Measurements from ENCODE around the gene ACP4.
"Not testable (repeated sequence)": the region's sequence is repeated elsewhere in the genome, so short reads cannot be mapped to it uniquely, and the experiment has no call there.

ACP4 gene

DNA sequence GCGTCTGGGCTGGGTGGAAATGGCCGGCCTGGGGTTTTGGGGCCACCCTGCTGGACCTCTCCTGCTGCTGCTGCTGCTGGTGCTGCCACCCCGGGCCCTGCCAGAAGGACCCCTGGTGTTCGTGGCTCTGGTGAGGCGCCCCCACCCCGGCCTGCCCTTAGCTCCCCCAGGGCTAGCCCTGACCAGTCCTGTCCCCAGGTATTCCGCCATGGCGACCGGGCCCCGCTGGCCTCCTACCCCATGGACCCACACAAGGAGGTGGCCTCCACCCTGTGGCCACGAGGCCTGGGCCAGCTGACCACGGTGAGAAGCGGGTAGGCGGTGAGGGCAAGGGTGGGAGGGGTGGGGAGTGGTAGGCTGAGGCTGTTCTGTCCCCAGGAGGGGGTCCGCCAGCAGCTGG, at the start of gene ACP4:
Gene ACP4 (plus strand): TSS at position 20 of the 400 bp plus-strand sequence. CDS start 0 bp downstream, at position 20.
- no peaks in the 10 kb centered on the region for H3K36me3 ChIP-seq (ENCODE audit: control insufficient read depth in 2 of 2, insufficient read depth in 2 of 2, low read length in 2 of 2)
- peaks cover 0 to 5% of the 10 kb centered on the region in 2 donors for H3K4me1 ChIP-seq (ENCODE audit: control insufficient read depth in 2 of 2, insufficient read depth in 2 of 2, low read length in 2 of 2)
- H3K9me3 ChIP-seq (ENCODE audit: control insufficient read depth in 2 of 2, low read length in 2 of 2), result no peaks in the 10 kb centered on the region
- no peak within 1 kb of the TSS for H3K4me3 ChIP-seq (ENCODE audit: low read length in 2 of 2)
- H3K27me3 ChIP-seq (ENCODE audit: control insufficient read depth in 2 of 2, insufficient read depth in 2 of 2, low read length in 2 of 2), result peaks cover 0 to 6% of the 10 kb centered on the region in 2 donors
- H3K9ac ChIP-seq (ENCODE audit: low read depth in 1 of 2, low read length in 2 of 2), result no peak within 1 kb of the TSS
- no peak within 1 kb of the TSS for H3K27ac ChIP-seq (ENCODE audit: low read depth in 2 of 2, low read length in 2 of 2)

DNA sequence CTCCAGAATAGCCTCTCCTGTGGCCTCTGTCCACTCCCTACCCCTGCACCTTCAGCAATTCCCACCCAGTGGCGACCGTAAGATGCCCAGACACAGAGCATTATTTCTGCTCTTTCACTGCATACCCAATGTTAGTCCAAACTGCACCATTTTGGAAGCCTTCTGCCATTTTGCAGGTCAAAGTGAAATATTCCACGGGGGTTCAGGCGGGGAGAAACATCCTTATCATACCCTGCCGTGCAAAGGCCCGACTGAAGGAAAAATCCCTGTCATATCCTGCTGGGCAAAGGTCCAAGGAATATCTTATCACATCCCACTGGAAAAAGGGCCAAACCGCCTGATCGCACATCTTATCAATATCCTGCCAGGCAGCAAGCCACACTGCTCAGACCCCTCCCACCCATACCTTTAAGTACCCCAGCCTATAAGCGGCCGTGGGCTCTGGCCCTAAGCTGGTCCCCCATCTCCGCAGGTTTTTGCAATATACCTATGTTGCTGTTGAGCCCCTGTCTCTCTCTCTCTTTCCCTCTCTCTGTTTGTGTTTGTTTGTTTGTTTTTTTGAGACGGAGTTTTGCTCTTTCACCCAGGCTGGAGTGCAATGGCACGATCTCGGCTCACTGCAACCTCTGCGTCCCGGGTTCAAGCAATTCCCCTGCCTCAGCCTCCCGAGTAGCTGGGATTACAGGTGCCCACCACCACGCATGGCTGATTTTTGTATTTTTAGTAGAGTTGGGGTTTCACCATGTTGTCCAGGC, 48.9 kb upstream of the ACP4 start:
- H3K27ac ChIP-seq (ENCODE audit: low read depth in 2 of 2, low read length in 2 of 2), result no peak overlapping the region
- no peaks in the 10 kb centered on the region for H3K36me3 ChIP-seq (ENCODE audit: control insufficient read depth in 2 of 2, insufficient read depth in 2 of 2, low read length in 2 of 2)
- peaks cover 4 to 14% of the 10 kb centered on the region in 2 donors for H3K27me3 ChIP-seq (ENCODE audit: control insufficient read depth in 2 of 2, insufficient read depth in 2 of 2, low read length in 2 of 2)
- H3K4me1 ChIP-seq (ENCODE audit: control insufficient read depth in 2 of 2, insufficient read depth in 2 of 2, low read length in 2 of 2), result no peaks in the 10 kb centered on the region
- H3K9ac ChIP-seq (ENCODE audit: low read depth in 1 of 2, low read length in 2 of 2), result no peak overlapping the region
- H3K9me3 ChIP-seq (ENCODE audit: control insufficient read depth in 2 of 2, low read length in 2 of 2), result no peaks in the 10 kb centered on the region
- H3K4me3 ChIP-seq (ENCODE audit: low read length in 2 of 2), result no peak overlapping the region

DNA sequence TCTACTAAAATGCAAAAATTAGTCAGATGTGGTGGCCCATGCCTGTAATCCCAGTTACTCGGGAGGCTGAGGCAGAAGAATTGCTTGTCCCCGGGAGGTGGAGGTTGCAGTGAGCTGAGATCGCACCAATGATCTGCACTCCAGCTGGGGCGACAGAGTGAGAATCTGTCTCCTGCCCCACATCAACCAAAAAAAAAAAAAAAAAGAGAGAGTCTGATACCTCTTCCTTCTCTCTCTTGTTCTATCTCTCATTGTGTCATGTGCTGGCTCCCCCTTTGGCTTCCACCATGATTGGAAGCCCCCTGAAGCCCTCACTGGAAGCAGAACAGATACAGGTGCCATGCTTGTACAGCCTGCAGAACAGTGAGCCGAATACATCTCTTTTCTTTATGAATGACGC, 46.7 kb upstream of the ACP4 start:
- H3K27ac ChIP-seq (ENCODE audit: low read depth in 2 of 2, low read length in 2 of 2), result no peak overlapping the region
- no peaks in the 10 kb centered on the region for H3K4me1 ChIP-seq (ENCODE audit: control insufficient read depth in 2 of 2, insufficient read depth in 2 of 2, low read length in 2 of 2)
- no peaks in the 10 kb centered on the region for H3K9me3 ChIP-seq (ENCODE audit: control insufficient read depth in 2 of 2, low read length in 2 of 2)
- H3K36me3 ChIP-seq (ENCODE audit: control insufficient read depth in 2 of 2, insufficient read depth in 2 of 2, low read length in 2 of 2), result no peaks in the 10 kb centered on the region
- H3K4me3 ChIP-seq (ENCODE audit: low read length in 2 of 2), result no peak overlapping the region
- peaks cover 4 to 12% of the 10 kb centered on the region in 2 donors for H3K27me3 ChIP-seq (ENCODE audit: control insufficient read depth in 2 of 2, insufficient read depth in 2 of 2, low read length in 2 of 2)
- H3K9ac ChIP-seq (ENCODE audit: low read depth in 1 of 2, low read length in 2 of 2), result no peak overlapping the region

DNA sequence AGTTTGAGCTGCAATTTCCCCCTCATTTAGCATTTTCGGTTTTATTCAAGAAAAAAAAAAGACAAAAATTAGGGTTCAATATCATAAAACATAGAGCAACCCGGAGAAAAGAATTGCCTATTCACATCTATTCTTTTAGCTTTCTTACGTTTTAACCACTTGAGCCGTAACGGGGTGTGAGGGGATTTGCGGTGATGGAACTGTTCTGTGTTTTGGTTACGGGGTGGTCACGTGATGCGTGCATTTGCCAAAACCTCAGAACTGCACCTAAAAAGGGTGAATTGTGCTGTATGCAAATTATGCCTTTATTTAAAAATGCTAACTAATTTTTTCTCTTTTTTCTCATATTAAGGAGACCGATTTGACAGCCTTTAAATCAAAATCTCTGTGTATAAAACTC, 45.0 kb upstream of the ACP4 start:
- H3K4me1 ChIP-seq (ENCODE audit: control insufficient read depth in 2 of 2, insufficient read depth in 2 of 2, low read length in 2 of 2), result no peaks in the 10 kb centered on the region
- H3K27ac ChIP-seq (ENCODE audit: low read depth in 2 of 2, low read length in 2 of 2), result no peak overlapping the region
- no peak overlapping the region for H3K4me3 ChIP-seq (ENCODE audit: low read length in 2 of 2)
- H3K27me3 ChIP-seq (ENCODE audit: control insufficient read depth in 2 of 2, insufficient read depth in 2 of 2, low read length in 2 of 2), result peaks cover 3 to 9% of the 10 kb centered on the region in 2 donors
- H3K36me3 ChIP-seq (ENCODE audit: control insufficient read depth in 2 of 2, insufficient read depth in 2 of 2, low read length in 2 of 2), result no peaks in the 10 kb centered on the region
- no peak overlapping the region for H3K9ac ChIP-seq (ENCODE audit: low read depth in 1 of 2, low read length in 2 of 2)
- no peaks in the 10 kb centered on the region for H3K9me3 ChIP-seq (ENCODE audit: control insufficient read depth in 2 of 2, low read length in 2 of 2)

GRCh38 chr19:50747141-50747540, 43.1 kb upstream of the ACP4 start:
- not testable (repeated sequence) for H3K9ac ChIP-seq (ENCODE audit: low read depth in 1 of 2, low read length in 2 of 2); H3K27ac ChIP-seq (ENCODE audit: low read depth in 2 of 2, low read length in 2 of 2); H3K9me3 ChIP-seq (ENCODE audit: control insufficient read depth in 2 of 2, low read length in 2 of 2); H3K4me1 ChIP-seq (ENCODE audit: control insufficient read depth in 2 of 2, insufficient read depth in 2 of 2, low read length in 2 of 2); H3K36me3 ChIP-seq (ENCODE audit: control insufficient read depth in 2 of 2, insufficient read depth in 2 of 2, low read length in 2 of 2); H3K4me3 ChIP-seq (ENCODE audit: low read length in 2 of 2); H3K27me3 ChIP-seq (ENCODE audit: control insufficient read depth in 2 of 2, insufficient read depth in 2 of 2, low read length in 2 of 2)

- Histone ChIP-seq H3K27me3 (ENCODE audit: control insufficient read depth in 2 of 2, insufficient read depth in 2 of 2, low read length in 2 of 2) (peaks cover 0 to 2% of the 10 kb centered on the region in 2 donors), H3K27ac (ENCODE audit: low read depth in 2 of 2, low read length in 2 of 2) (no peak overlapping the region), H3K36me3 (ENCODE audit: control insufficient read depth in 2 of 2, insufficient read depth in 2 of 2, low read length in 2 of 2) (no peaks in the 10 kb centered on the region), H3K9ac (ENCODE audit: low read depth in 1 of 2, low read length in 2 of 2) (no peak overlapping the region), H3K9me3 (ENCODE audit: control insufficient read depth in 2 of 2, low read length in 2 of 2) (no peaks in the 10 kb centered on the region), H3K4me1 (ENCODE audit: control insufficient read depth in 2 of 2, insufficient read depth in 2 of 2, low read length in 2 of 2) (no peaks in the 10 kb centered on the region), H3K4me3 (ENCODE audit: low read length in 2 of 2) (no peak overlapping the region)
These were observed 40.7 kb upstream of the ACP4 start for GRCh38 chr19:50749490-50749889.

- Histone ChIP-seq H3K27me3 (ENCODE audit: control insufficient read depth in 2 of 2, insufficient read depth in 2 of 2, low read length in 2 of 2) (peaks cover 2% of the 10 kb centered on the region in 2 donors), H3K27ac (ENCODE audit: low read depth in 2 of 2, low read length in 2 of 2) (no peak overlapping the region)
These were observed 40.2 kb upstream of the ACP4 start for GRCh38 chr19:50750010-50750409.

DNA sequence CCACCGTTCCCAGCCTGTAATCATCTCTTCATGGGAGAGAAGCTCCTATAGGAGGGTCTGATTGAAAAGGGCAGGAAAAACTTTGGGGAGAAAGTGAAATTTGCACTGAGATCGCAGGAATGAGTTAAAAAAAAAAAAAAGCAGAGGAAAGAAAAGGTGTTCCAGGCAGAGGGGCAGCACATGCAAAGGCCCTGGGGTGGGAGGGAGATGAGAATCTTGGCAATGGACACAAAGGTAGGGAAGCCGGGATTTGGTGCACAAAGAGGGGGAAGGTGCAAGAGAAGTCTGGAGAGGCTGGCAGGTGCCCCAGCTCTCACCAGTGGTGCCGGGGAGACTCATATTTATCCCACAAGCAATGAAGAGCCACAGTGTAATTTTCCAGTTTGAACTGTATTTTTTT, 36.3 kb upstream of the ACP4 start:
- Histone ChIP-seq H3K36me3 (ENCODE audit: control insufficient read depth in 2 of 2, insufficient read depth in 2 of 2, low read length in 2 of 2) (no peaks in the 10 kb centered on the region), H3K9me3 (ENCODE audit: control insufficient read depth in 2 of 2, low read length in 2 of 2) (no peaks in the 10 kb centered on the region), H3K9ac (ENCODE audit: low read depth in 1 of 2, low read length in 2 of 2) (no peak overlapping the region), H3K4me1 (ENCODE audit: control insufficient read depth in 2 of 2, insufficient read depth in 2 of 2, low read length in 2 of 2) (no peaks in the 10 kb centered on the region), H3K27me3 (ENCODE audit: control insufficient read depth in 2 of 2, insufficient read depth in 2 of 2, low read length in 2 of 2) (peaks cover 2% of the 10 kb centered on the region in 2 donors), H3K4me3 (ENCODE audit: low read length in 2 of 2) (no peak overlapping the region), H3K27ac (ENCODE audit: low read depth in 2 of 2, low read length in 2 of 2) (no peak overlapping the region)

More at GRCh38 chr19:50750010-50750409, 40.2 kb upstream of the ACP4 start:
- no peaks in the 10 kb centered on the region for H3K36me3 ChIP-seq (ENCODE audit: control insufficient read depth in 2 of 2, insufficient read depth in 2 of 2, low read length in 2 of 2)
- no peaks in the 10 kb centered on the region for H3K9me3 ChIP-seq (ENCODE audit: control insufficient read depth in 2 of 2, low read length in 2 of 2)
- H3K4me3 ChIP-seq (ENCODE audit: low read length in 2 of 2), result no peak overlapping the region
- H3K9ac ChIP-seq (ENCODE audit: low read depth in 1 of 2, low read length in 2 of 2), result no peak overlapping the region
- H3K4me1 ChIP-seq (ENCODE audit: control insufficient read depth in 2 of 2, insufficient read depth in 2 of 2, low read length in 2 of 2), result no peaks in the 10 kb centered on the region

DNA sequence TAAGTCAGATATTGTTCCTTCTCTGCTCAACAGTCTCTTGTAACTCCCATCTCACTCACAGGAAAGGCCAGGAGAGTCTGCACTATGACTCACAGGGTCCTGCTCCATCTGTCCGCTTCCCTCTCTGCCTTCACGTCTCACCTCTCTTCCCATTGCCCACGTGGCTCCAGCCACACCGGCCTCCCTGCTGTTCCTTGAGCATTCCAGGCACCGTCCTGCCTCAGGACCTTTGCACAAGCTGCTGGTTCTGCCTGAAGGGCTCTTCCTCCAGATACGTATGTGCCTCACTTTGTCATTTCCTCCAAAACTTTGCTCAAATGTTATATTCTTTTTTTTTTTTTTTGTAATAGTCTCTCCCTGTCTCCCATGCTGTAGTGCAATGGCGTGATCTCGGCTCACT, 34.0 kb upstream of the ACP4 start:
- H3K4me1 ChIP-seq (ENCODE audit: control insufficient read depth in 2 of 2, insufficient read depth in 2 of 2, low read length in 2 of 2); H3K9me3 ChIP-seq (ENCODE audit: control insufficient read depth in 2 of 2, low read length in 2 of 2); H3K9ac ChIP-seq (ENCODE audit: low read depth in 1 of 2, low read length in 2 of 2); H3K27ac ChIP-seq (ENCODE audit: low read depth in 2 of 2, low read length in 2 of 2); H3K4me3 ChIP-seq (ENCODE audit: low read length in 2 of 2); H3K36me3 ChIP-seq (ENCODE audit: control insufficient read depth in 2 of 2, insufficient read depth in 2 of 2, low read length in 2 of 2); H3K27me3 ChIP-seq (ENCODE audit: control insufficient read depth in 2 of 2, insufficient read depth in 2 of 2, low read length in 2 of 2): not testable (repeated sequence)

DNA sequence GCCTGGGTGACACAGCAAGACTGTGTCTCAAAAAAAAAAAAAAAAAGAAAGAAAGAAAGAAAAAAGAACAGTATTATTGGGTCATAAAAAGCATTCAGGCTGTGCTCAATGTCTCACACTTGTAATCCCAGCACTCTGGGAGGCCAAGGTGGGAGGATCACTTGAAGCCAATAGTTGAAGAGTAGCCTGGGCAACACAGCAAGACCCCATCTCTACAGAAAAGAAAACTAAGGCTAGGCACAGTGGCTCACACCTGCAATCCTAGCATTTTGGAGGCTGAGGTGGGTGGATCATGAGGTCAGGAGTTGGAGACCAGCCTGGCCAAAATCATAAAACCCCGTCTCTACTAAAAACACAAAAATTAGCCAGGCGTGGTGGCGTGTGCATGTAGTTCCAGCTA, 32.6 kb upstream of the ACP4 start:
- not testable (repeated sequence) for H3K4me3 ChIP-seq (ENCODE audit: low read length in 2 of 2); H3K36me3 ChIP-seq (ENCODE audit: control insufficient read depth in 2 of 2, insufficient read depth in 2 of 2, low read length in 2 of 2); H3K27me3 ChIP-seq (ENCODE audit: control insufficient read depth in 2 of 2, insufficient read depth in 2 of 2, low read length in 2 of 2); H3K27ac ChIP-seq (ENCODE audit: low read depth in 2 of 2, low read length in 2 of 2); H3K9me3 ChIP-seq (ENCODE audit: control insufficient read depth in 2 of 2, low read length in 2 of 2); H3K9ac ChIP-seq (ENCODE audit: low read depth in 1 of 2, low read length in 2 of 2); H3K4me1 ChIP-seq (ENCODE audit: control insufficient read depth in 2 of 2, insufficient read depth in 2 of 2, low read length in 2 of 2)

All from mucosa of rectum (tissue), 2 donors.